GM12892 (cell line): ENCODE measurements around the gene MRPL40.
"Not testable (repeated sequence)": the region's sequence is repeated elsewhere in the genome, so short reads cannot be mapped to it uniquely, and the experiment has no call there.

ENCODE experiments used
- DNase-seq: peaks from one replicate; pipeline ENCODE4 v3.0.0; 2011; ENCODE audit not compliant: insufficient read length
- FAIRE-seq: peaks from 2 replicates; lab custom pipeline; 2011; peaks lifted over from hg19 to GRCh38; lab: Jason Lieb, UNC
- POLR2A ChIP-seq: IDR thresholded peaks from 2 replicates; pipeline ENCODE4 v1.6.1; 2011; ENCODE audit warnings: low read depth, low read length, control low read depth
- POLR2AphosphoS5 ChIP-seq: IDR thresholded peaks from 2 replicates; pipeline ENCODE4 v1.6.1; 2011; ENCODE audit warnings: low read depth, low read length, control low read depth
- TAF1 ChIP-seq: IDR thresholded peaks from 2 replicates; pipeline ENCODE4 v1.6.1; 2011; ENCODE audit warnings: low read depth, mild to moderate bottlenecking, control low read depth, low read length, borderline replicate concordance

Gene MRPL40

DNA sequence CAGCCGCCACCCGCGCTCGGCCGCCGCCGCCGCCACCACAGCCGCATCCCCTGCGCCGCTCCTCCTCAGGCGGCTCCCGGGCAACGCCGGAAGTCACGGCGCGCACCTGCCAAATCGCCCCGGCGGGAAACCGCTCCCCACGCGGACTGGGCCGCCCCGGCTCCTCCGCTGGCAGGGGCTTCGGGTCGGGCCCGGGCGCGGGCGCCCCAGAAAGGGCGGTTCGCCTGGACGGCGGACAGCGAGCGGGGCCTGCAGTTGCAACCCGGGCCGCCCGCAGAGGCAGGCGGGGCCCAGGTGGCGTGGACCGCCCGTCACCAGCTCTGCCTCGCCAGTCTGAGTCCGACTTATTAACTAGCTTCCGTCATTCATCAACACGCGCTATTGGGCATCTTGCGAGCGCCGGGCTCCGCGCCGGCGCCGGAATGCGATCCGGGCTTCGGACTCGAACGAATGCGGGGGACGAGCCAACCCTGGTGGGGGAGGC is 654 bp upstream of the MRPL40 start, which contains the start of gene HIRA:
TSS of gene HIRA (minus strand) at position 85 of the 484 bp plus-strand sequence. CDS start 257 bp downstream, outside the sequence.
- TF ChIP-seq TAF1 (peak; percentile 90), POLR2AphosphoS5 (no peak)
- FAIRE-seq (no peak), DNase-seq (peak; percentile 68)

DNA sequence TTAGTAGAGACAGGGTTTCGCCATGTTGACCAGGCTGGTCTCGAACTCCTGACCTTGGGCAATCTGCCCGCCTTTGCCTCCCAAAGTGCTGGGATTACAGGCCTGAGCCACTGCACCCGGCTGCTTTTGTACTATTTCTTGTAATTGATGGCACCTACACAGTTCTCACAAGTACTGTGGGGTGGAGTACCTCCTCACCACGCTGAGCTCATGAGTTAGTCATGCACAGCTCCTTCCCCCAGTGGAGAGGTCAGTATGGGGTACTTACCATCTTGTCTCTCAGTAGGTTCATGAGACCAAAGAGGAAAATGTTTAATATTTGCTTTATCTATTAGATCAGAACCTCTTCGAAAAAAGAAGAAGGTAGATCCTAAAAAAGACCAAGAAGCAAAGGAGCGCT is 2.1 kb downstream of the MRPL40 start:
- DNase-seq (no peak), FAIRE-seq (no peak)

DNA sequence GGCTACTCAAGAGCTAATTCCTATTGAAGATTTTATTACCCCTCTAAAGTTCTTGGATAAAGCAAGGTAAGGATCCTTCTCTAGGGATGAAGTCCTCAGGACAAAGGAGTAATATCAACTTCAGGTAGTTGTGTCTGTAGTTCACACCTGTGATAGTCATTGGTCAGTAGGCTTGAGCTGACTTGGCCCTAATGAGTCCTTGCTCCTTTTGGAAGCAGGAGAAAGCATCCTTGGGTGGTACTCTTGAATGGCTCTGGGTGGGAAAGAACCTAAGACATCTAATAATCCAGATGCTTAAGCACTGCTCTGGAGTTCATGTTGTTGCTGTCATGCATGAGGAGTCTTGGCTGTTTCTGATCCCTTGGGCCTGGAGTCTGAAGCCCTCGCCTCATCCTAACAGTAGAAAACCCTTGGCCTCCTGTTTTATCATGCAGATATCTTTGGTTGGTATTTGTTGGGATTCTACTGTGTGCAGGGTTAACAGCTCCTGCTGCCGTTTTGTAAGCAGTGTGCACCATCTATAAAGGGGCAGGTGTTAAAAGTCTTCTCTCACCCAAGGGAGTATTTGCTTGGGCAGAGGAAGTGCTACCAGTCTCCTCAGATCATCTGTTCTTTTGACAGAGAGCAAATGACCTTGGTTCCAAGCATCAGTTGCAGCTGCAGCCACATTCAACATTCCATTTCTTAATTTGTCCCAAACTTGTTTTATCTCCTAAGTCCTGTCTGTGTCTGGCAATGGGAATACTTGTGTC is 2.7 kb downstream of the MRPL40 start:
- TF ChIP-seq POLR2AphosphoS5: no peak
- DNase-seq (no peak), FAIRE-seq (no peak)

More for the DNA sequence above, 2.1 kb downstream of the MRPL40 start:
- TF ChIP-seq POLR2AphosphoS5 (no peak), POLR2A (no peak), TAF1 (no peak)

DNA sequence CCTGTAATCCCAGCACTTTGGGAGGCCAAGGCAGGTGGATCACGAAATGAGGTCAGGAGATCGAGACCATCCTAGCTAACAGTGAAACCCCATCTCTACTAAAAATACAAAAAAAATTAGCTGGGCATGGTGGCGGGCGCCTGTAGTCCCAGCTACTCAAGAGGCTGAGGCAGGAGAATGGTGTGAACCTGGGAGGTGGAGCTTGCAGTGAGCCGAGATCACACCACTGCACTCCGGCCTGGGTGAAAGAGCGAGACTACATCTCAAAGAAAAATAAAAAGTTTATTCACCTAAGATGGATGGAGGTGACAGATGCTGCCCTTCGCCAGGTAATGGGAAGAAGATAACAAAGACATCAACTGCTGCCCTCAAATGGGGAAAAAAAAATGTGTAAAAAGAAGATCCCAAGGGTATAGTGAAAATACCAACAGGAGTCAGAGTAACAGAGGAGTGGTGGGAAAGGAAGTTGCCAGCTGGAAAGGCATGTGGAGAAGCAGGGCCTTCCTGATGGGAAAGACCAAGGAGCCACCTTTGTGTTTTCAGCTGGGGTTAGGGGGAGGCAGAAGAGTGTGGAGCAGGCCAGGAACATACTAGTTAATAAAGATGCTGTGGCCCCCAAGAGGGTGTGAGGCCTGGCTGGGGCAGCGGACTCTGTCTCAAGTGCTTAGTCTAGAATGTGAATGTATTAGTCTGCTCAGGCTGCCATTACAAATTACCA is 4.3 kb downstream of the MRPL40 start:
- DNase-seq, FAIRE-seq: not testable (repeated sequence)

DNA sequence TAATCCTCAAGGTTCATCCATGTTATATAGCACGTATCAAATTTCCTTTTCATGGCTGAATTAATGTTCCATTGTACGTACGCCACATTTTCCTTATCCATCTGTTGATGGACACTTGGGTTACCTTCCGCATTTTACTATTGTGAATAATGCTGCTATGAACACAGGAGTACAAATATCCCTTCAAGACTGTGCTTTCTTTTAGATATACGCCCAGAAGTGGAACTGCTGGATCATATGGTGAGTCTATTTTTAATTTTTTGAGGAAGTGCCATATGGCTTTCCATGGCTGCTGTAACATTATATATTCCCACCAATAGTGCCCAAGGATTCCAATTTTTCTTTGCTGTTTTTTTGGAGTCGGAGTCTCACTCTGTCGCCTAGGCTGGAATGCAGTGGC is 6.0 kb downstream of the MRPL40 start:
- FAIRE-seq: no peak
- no peak for DNase-seq

DNA sequence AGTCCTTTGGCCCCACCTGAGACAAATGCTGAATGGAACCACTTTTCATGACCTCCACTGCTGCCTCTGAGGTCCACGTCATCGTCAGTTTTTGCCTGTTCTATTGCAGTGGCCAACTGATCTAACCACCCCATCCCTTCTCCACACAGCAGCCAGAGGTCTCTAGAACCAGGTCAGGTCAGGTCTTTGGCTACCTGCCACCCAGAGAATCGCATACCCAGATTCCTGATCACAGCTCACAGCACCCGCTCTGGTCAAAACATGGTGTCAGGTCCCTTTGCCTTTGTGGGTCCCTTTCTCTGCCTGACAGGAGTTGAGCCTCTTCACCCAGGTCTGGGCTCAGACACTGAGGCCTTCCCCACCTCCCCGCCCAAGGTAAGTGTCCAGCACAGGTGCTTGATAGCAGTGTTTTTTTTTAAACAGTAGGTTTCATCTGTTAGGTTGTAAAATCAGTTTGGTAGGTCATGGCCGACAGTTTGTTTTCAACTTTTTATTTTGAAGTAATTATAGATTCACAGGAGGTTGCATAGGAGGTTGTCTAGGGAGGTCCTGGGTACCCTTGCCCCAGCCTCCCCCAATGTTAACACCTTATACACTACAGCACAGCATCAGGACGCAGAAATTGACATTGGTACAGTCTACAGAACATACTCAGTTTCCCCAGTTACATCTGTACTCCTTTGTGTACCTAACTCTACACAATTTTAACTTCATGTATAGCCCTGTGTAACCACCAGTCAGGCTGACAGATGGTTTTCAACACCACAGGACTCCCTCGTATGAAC is 8.3 kb downstream of the MRPL40 start:
- FAIRE-seq (no peak), DNase-seq (no peak)
- TF ChIP-seq POLR2A (no peak), POLR2AphosphoS5 (no peak; the same call in 1 of the 2 replicates), TAF1 (no peak)

More for the DNA sequence above, 6.0 kb downstream of the MRPL40 start:
- TF ChIP-seq TAF1 (no peak), POLR2A (0 out of 2 replicates have a peak, but pooled peaks have one; percentile 29), POLR2AphosphoS5 (no peak)

DNA sequence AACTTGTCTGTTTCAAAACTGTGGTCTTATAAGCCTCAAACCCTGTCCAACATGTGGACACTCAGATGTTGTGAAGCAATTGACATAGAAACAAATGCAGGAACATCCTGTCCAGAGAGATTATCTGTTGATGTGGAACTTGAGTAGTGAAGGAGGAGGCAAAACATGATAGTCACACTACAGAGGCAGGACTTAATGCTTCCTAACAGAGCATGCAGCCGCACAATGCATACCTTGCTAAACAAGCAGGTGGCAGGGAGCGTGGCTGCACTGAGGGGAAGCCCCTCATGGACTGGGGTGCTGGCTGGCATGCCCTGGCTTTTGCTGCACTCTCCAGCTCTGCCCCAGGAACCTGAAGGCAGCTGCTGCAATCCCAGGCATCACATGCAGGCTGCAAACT is 9.8 kb downstream of the MRPL40 start:
- FAIRE-seq: no peak
- no peak for TF ChIP-seq POLR2AphosphoS5
- TF ChIP-seq TAF1: no peak
- no peak for DNase-seq

DNA sequence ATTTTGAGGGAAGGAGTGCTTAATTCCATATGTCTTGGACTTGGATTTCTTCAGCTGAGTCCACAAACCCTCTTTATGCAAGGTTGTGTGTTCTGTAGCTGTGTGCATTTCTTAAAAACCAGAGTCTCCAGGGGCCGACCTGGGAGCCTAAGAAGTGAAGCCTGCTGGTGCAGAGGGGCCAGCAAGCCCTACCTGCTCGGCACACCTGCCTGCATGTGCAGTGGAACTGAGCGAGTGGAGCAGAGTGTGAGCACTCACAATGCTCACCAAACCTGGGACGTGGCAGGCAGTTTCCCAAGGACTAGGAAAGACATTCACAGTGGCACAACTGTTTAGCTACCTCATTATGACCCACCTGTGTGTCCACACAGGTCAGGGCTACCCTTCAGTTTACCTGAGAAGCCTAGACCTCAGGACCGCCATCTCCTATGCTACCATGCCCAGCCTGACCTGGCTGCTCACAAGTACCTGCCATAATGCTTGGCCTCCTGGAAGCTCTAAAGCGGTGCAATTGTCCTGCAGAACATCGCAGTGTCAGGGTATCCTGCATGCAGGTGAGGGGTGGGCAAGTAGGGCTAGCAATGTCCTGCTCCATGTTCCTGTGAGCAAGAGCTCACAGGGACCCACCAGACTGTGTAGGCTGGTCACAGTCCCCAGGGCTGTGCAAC is 11.3 kb downstream of the MRPL40 start:
- no peak for DNase-seq

DNA sequence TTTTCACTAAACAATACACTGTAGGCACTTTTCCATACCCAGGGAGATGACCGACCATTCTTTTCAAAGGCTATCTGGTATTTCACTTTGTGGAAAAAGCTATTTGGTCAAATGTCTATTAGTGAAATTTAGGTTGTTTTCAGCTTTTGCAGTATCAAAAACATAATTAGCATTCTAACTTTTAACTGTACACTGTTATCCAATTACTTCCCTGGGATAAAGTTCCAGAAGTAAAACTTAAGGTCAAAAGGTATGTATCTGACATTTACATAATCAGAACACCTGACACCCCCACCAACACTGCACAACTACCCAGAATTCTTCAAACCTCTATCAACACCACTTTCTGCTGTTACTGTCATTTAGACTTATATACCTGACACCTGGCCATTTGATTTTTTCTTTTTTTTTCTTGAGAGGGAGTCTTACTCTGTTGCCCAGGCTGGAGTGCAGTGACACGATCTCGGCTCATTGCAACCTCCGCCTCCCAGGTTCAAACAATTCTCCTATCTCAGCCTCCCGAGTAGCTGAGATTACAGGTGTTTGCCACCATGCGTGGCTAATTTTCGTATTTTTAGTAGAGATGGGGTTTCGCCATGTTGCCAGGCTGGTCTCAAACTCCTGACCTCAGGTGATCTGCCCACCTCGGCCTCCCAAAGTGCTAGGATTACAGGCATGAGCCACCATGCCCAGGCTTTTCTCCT is 13.1 kb downstream of the MRPL40 start:
- FAIRE-seq, DNase-seq: not testable (repeated sequence)

More for the DNA sequence above, 11.3 kb downstream of the MRPL40 start:
- TF ChIP-seq TAF1: no peak
- TF ChIP-seq POLR2A: no peak
- peak; percentile 33; the same call in 1 of the 2 replicates for TF ChIP-seq POLR2AphosphoS5
- no peak for FAIRE-seq

DNA sequence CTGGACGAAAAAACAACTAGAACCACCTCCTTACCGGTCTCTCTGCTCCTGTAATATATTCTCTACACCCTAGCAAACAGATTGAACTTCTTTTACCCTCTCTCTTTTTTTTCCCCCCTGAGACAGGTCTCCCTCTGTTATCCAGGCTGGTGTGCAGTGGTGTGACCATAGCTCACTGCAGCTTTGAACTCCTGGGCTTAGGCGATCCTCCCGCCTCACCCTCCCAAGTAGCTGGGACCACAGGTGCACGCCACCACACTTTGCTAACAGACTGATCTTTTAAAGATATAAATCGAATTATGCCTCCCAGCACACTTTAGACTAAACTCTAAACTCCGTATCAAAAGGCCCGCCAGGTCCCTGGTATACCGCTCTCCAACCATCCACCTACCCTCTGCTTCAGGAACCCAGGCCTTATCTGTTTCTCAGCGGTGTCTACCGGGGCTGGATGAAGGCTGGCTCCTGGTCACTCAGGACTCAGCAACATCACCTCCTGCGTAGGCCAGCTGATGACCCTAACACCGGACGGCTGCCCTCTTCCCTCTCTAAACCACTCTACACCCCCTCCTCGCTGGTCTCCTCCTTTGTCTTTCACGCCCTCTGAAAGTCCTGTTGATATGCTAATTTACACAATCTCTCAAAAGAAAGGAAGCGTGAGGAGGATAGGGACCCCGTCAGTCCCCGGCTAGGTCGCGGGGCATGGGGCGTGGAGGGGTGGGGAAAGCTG is 14.4 kb downstream of the MRPL40 start:
- no peak for TF ChIP-seq POLR2A
- FAIRE-seq (no peak), DNase-seq (no peak)
